ENCODE measurements around the gene BLOC1S5. TPM values are rescaled to one million over a fixed set of nuclear protein-coding genes. Genes with fewer than 3 reads are reported as not detected.
"Not testable (repeated sequence)": the region's sequence is repeated elsewhere in the genome, so short reads cannot be mapped to it uniquely, and the experiment has no call there.

Gene BLOC1S5
- total and polyA plus RNA-seq, 2 donors: 6.3 to 33.7 TPM

GRCh38 chr6:8070718-8071117 lies 6.5 kb upstream of the BLOC1S5 start:
- Histone ChIP-seq H3K27ac (ENCODE audit: low read depth) (no peak overlapping the region), H3K4me1 (ENCODE audit: insufficient read depth) (no peaks in the 10 kb centered on the region), H3K4me3 (ENCODE audit: low read depth, low read length) (no peak overlapping the region), H3K36me3 (ENCODE audit: insufficient read depth) (no peaks in the 10 kb centered on the region)
- no peak for DNase-seq (ENCODE audit: extremely low spot score)
- WGBS: 91% methylated on average over 8 of the region's 8 CpGs

GRCh38 chr6:8069631-8070284 lies 5.6 kb upstream of the BLOC1S5 start:
- DNase-seq (ENCODE audit: extremely low spot score): no peak
- H3K27ac ChIP-seq (ENCODE audit: low read depth): no peak overlapping the region
- H3K4me3 ChIP-seq (ENCODE audit: low read depth, low read length): no peak overlapping the region
- 35% methylated on average over 3 of the region's 3 CpGs for WGBS
- H3K36me3 ChIP-seq (ENCODE audit: insufficient read depth): no peaks in the 10 kb centered on the region
- no peaks in the 10 kb centered on the region for H3K4me1 ChIP-seq (ENCODE audit: insufficient read depth)

- no peaks in the 10 kb centered on the region for H3K36me3 ChIP-seq (ENCODE audit: insufficient read depth)
- no peak overlapping the region for H3K27ac ChIP-seq (ENCODE audit: low read depth)
- WGBS: 59% methylated on average over 4 of the region's 4 CpGs
- no peak for DNase-seq (ENCODE audit: extremely low spot score)
- no peak overlapping the region for H3K4me3 ChIP-seq (ENCODE audit: low read depth, low read length)
- no peaks in the 10 kb centered on the region for H3K4me1 ChIP-seq (ENCODE audit: insufficient read depth)
Observed at GRCh38 chr6:8069151-8069550, 5.0 kb upstream of the BLOC1S5 start.

GRCh38 chr6:8066108-8066507 lies 1.9 kb upstream of the BLOC1S5 start:
- 87% methylated on average over 4 of the region's 4 CpGs for WGBS
- no peaks in the 10 kb centered on the region for H3K36me3 ChIP-seq (ENCODE audit: insufficient read depth)
- H3K4me1 ChIP-seq (ENCODE audit: insufficient read depth): no peaks in the 10 kb centered on the region
- H3K4me3 ChIP-seq (ENCODE audit: low read depth, low read length): no peak overlapping the region
- DNase-seq (ENCODE audit: extremely low spot score): no peak
- H3K27ac ChIP-seq (ENCODE audit: low read depth): no peak overlapping the region

- no peak overlapping the region for H3K27ac ChIP-seq (ENCODE audit: low read depth)
- WGBS: 92% methylated on average over 4 of the region's 4 CpGs
- H3K4me1 ChIP-seq (ENCODE audit: insufficient read depth): no peaks in the 10 kb centered on the region
- H3K4me3 ChIP-seq (ENCODE audit: low read depth, low read length): no peak overlapping the region
- no peaks in the 10 kb centered on the region for H3K36me3 ChIP-seq (ENCODE audit: insufficient read depth)
- DNase-seq (ENCODE audit: extremely low spot score): no peak
Observed at GRCh38 chr6:8065519-8065911, 1.3 kb upstream of the BLOC1S5 start.

- no peaks in the 10 kb centered on the region for H3K36me3 ChIP-seq (ENCODE audit: insufficient read depth)
- 80% methylated on average over 7 of the region's 7 CpGs for WGBS
- no peak for DNase-seq (ENCODE audit: extremely low spot score)
- H3K4me3 ChIP-seq (ENCODE audit: low read depth, low read length): peak overlapping the region; percentile 54
- no peaks in the 10 kb centered on the region for H3K4me1 ChIP-seq (ENCODE audit: insufficient read depth)
- H3K27ac ChIP-seq (ENCODE audit: low read depth): peak overlapping the region; percentile 33
Observed at GRCh38 chr6:8064638-8065518, 689 bp upstream of the BLOC1S5 start.

- H3K27ac ChIP-seq (ENCODE audit: low read depth): no peak overlapping the region
- H3K4me1 ChIP-seq (ENCODE audit: insufficient read depth): no peaks in the 10 kb centered on the region
- H3K4me3 ChIP-seq (ENCODE audit: low read depth, low read length): no peak overlapping the region
- 72% methylated on average over 4 of the region's 4 CpGs for WGBS
- DNase-seq (ENCODE audit: extremely low spot score): no peak
- no peaks in the 10 kb centered on the region for H3K36me3 ChIP-seq (ENCODE audit: insufficient read depth)
Observed at GRCh38 chr6:8061736-8062135, 2.5 kb downstream of the BLOC1S5 start.

GRCh38 chr6:8060346-8060745 lies 3.8 kb downstream of the BLOC1S5 start:
- H3K36me3 ChIP-seq (ENCODE audit: insufficient read depth): no peaks in the 10 kb centered on the region
- no peak for DNase-seq (ENCODE audit: extremely low spot score)
- no peak overlapping the region for H3K4me3 ChIP-seq (ENCODE audit: low read depth, low read length)
- no peak overlapping the region for H3K27ac ChIP-seq (ENCODE audit: low read depth)
- H3K4me1 ChIP-seq (ENCODE audit: insufficient read depth): no peaks in the 10 kb centered on the region
- WGBS: 83% methylated on average over 3 of the region's 3 CpGs

- Histone ChIP-seq H3K36me3 (ENCODE audit: insufficient read depth) (no peaks in the 10 kb centered on the region), H3K4me3 (ENCODE audit: low read depth, low read length) (no peak overlapping the region), H3K27ac (ENCODE audit: low read depth) (no peak overlapping the region), H3K4me1 (ENCODE audit: insufficient read depth) (no peaks in the 10 kb centered on the region)
- no peak for DNase-seq (ENCODE audit: extremely low spot score)
Observed at GRCh38 chr6:8059129-8059528, 5.1 kb downstream of the BLOC1S5 start.

GRCh38 chr6:8057793-8058192 lies 6.4 kb downstream of the BLOC1S5 start:
- Histone ChIP-seq H3K4me1 (ENCODE audit: insufficient read depth) (no peaks in the 10 kb centered on the region), H3K27ac (ENCODE audit: low read depth) (no peak overlapping the region), H3K36me3 (ENCODE audit: insufficient read depth) (no peaks in the 10 kb centered on the region), H3K4me3 (ENCODE audit: low read depth, low read length) (no peak overlapping the region)
- no peak for DNase-seq (ENCODE audit: extremely low spot score)
- WGBS: 69% methylated on average over 3 of the region's 3 CpGs

- H3K36me3 ChIP-seq (ENCODE audit: insufficient read depth): no peaks in the 10 kb centered on the region
- WGBS: 72% methylated on average over 4 of the region's 4 CpGs
- H3K4me3 ChIP-seq (ENCODE audit: low read depth, low read length): no peak overlapping the region
- H3K4me1 ChIP-seq (ENCODE audit: insufficient read depth): no peaks in the 10 kb centered on the region
- no peak for DNase-seq (ENCODE audit: extremely low spot score)
- no peak overlapping the region for H3K27ac ChIP-seq (ENCODE audit: low read depth)
Observed at GRCh38 chr6:8057263-8057662, 6.9 kb downstream of the BLOC1S5 start.

GRCh38 chr6:8054276-8054675 lies 9.9 kb downstream of the BLOC1S5 start:
- no peak for DNase-seq (ENCODE audit: extremely low spot score)
- no peaks in the 10 kb centered on the region for H3K4me1 ChIP-seq (ENCODE audit: insufficient read depth)
- no peaks in the 10 kb centered on the region for H3K36me3 ChIP-seq (ENCODE audit: insufficient read depth)
- H3K4me3 ChIP-seq (ENCODE audit: low read depth, low read length): no peak overlapping the region
- WGBS: 81% methylated on average over 2 of the region's 2 CpGs
- no peak overlapping the region for H3K27ac ChIP-seq (ENCODE audit: low read depth)

- no peak for DNase-seq (ENCODE audit: extremely low spot score)
- H3K27ac ChIP-seq (ENCODE audit: low read depth): no peak overlapping the region
- H3K4me3 ChIP-seq (ENCODE audit: low read depth, low read length): no peak overlapping the region
- no peaks in the 10 kb centered on the region for H3K36me3 ChIP-seq (ENCODE audit: insufficient read depth)
- 68% methylated on average over 3 of the region's 3 CpGs for WGBS
- H3K4me1 ChIP-seq (ENCODE audit: insufficient read depth): no peaks in the 10 kb centered on the region
Observed at GRCh38 chr6:8047541-8048292, 16.5 kb downstream of the BLOC1S5 start.

GRCh38 chr6:8045769-8046168 lies 18.4 kb downstream of the BLOC1S5 start:
- DNase-seq (ENCODE audit: extremely low spot score); H3K36me3 ChIP-seq (ENCODE audit: insufficient read depth); H3K4me3 ChIP-seq (ENCODE audit: low read depth, low read length); H3K4me1 ChIP-seq (ENCODE audit: insufficient read depth); H3K27ac ChIP-seq (ENCODE audit: low read depth): not testable (repeated sequence)
- WGBS: 91% methylated on average over 4 of the region's 4 CpGs

Measured in urinary bladder (tissue), 4 donors.